Measurements from ENCODE around the gene POP7. TPM values are rescaled to one million over a fixed set of nuclear protein-coding genes. Genes with fewer than 3 reads are reported as not detected.

The POP7 gene
- total RNA-seq, 1 donor from 2014 or later = 40.6 TPM

GRCh38 chr7:100677308-100678267, 28.3 kb upstream of the POP7 start:
- Histone ChIP-seq H3K79me2 (ENCODE audit: insufficient read depth, low read length) (peaks cover 47% of the 10 kb centered on the region), H2AFZ (ENCODE audit: low read depth, low read length) (no peak overlapping the region), H3K36me3 (ENCODE audit: insufficient read depth, low read length) (peaks cover 2% of the 10 kb centered on the region), H3K4me3 (ENCODE audit: insufficient read depth, low read depth, low read length) (no peak overlapping the region), H3K4me1 (ENCODE audit: insufficient read depth, low read length) (peaks cover 14% of the 10 kb centered on the region), H4K20me1 (ENCODE audit: insufficient read depth, low read length) (peaks cover 61% of the 10 kb centered on the region), H3K4me2 (ENCODE audit: low read length) (no peak overlapping the region), H3K9me3 (ENCODE audit: insufficient read depth, low read depth, low read length) (no peaks in the 10 kb centered on the region), H3K27me3 (ENCODE audit: insufficient read depth, low read length) (no peaks in the 10 kb centered on the region), H3K27ac (ENCODE audit: low read depth, low read length) (no peak overlapping the region), H3K9ac (ENCODE audit: low read length) (no peak overlapping the region)
- DNase-seq (ENCODE audit: low read depth) (no peak), FAIRE-seq (no peak)
- peaks cover 7% of the 10 kb centered on the region for H3K36me3 Mint-ChIP-seq (ENCODE audit: low read depth, unreplicated experiment)
- no peak overlapping the region for H3K27ac Mint-ChIP-seq (ENCODE audit: unreplicated experiment)
- no peak for TF ChIP-seq EZH2 (IDR thresholded peaks at IDR 0.05; ENCODE audit: insufficient read depth, low read length)
- TF ChIP-seq, protein P1, sequence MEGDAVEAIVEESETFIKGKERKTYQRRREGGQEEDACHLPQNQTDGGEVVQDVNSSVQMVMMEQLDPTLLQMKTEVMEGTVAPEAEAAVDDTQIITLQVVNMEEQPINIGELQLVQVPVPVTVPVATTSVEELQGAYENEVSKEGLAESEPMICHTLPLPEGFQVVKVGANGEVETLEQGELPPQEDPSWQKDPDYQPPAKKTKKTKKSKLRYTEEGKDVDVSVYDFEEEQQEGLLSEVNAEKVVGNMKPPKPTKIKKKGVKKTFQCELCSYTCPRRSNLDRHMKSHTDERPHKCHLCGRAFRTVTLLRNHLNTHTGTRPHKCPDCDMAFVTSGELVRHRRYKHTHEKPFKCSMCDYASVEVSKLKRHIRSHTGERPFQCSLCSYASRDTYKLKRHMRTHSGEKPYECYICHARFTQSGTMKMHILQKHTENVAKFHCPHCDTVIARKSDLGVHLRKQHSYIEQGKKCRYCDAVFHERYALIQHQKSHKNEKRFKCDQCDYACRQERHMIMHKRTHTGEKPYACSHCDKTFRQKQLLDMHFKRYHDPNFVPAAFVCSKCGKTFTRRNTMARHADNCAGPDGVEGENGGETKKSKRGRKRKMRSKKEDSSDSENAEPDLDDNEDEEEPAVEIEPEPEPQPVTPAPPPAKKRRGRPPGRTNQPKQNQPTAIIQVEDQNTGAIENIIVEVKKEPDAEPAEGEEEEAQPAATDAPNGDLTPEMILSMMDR (IDR thresholded peaks at IDR 0.05; ENCODE audit: insufficient read depth, low read depth, low read length) = no peak
- no peaks in the 10 kb centered on the region for H3K9me3 Mint-ChIP-seq (ENCODE audit: unreplicated experiment)
- H3K4me3 Mint-ChIP-seq (ENCODE audit: unreplicated experiment) = peak overlapping the region; percentile 84
- peaks cover under 1% of the 10 kb centered on the region for H3K27me3 Mint-ChIP-seq (ENCODE audit: low read depth, unreplicated experiment)
- H3K4me1 Mint-ChIP-seq (ENCODE audit: low read depth, unreplicated experiment) = peaks cover 4% of the 10 kb centered on the region

- Histone ChIP-seq H3K27ac (ENCODE audit: low read depth, low read length) (no peak overlapping the region), H3K36me3 (ENCODE audit: insufficient read depth, low read length) (peaks cover 2% of the 10 kb centered on the region), H3K79me2 (ENCODE audit: insufficient read depth, low read length) (peaks cover 47% of the 10 kb centered on the region), H3K9ac (ENCODE audit: low read length) (no peak overlapping the region), H4K20me1 (ENCODE audit: insufficient read depth, low read length) (peaks cover 64% of the 10 kb centered on the region), H3K9me3 (ENCODE audit: insufficient read depth, low read depth, low read length) (no peaks in the 10 kb centered on the region), H2AFZ (ENCODE audit: low read depth, low read length) (no peak overlapping the region), H3K4me2 (ENCODE audit: low read length) (no peak overlapping the region), H3K27me3 (ENCODE audit: insufficient read depth, low read length) (no peaks in the 10 kb centered on the region), H3K4me1 (ENCODE audit: insufficient read depth, low read length) (peaks cover 12% of the 10 kb centered on the region), H3K4me3 (ENCODE audit: insufficient read depth, low read depth, low read length) (no peak overlapping the region)
- peak overlapping the region; percentile 17 for H3K4me3 Mint-ChIP-seq (ENCODE audit: unreplicated experiment)
- FAIRE-seq (no peak), DNase-seq (ENCODE audit: low read depth) (no peak)
- no peaks in the 10 kb centered on the region for H3K27me3 Mint-ChIP-seq (ENCODE audit: low read depth, unreplicated experiment)
- no peak overlapping the region for H3K27ac Mint-ChIP-seq (ENCODE audit: unreplicated experiment)
- TF ChIP-seq, protein P1 (IDR thresholded peaks at IDR 0.05; ENCODE audit: insufficient read depth, low read depth, low read length) = no peak
- TF ChIP-seq EZH2 (IDR thresholded peaks at IDR 0.05; ENCODE audit: insufficient read depth, low read length) = no peak
- H3K4me1 Mint-ChIP-seq (ENCODE audit: low read depth, unreplicated experiment) = peaks cover 4% of the 10 kb centered on the region
- H3K9me3 Mint-ChIP-seq (ENCODE audit: unreplicated experiment) = no peaks in the 10 kb centered on the region
- H3K36me3 Mint-ChIP-seq (ENCODE audit: low read depth, unreplicated experiment) = peaks cover 9% of the 10 kb centered on the region
Observed at GRCh38 chr7:100678291-100678984, 27.5 kb upstream of the POP7 start.
